ENCODE results near the gene TTLL11. TPM values are rescaled to one million over a fixed set of nuclear protein-coding genes. Genes with fewer than 3 reads are reported as not detected.
A peak's percentile ranks its signal among the peaks of the same experiment; 100 is the strongest.
"Not testable (repeated sequence)": the region's sequence is repeated elsewhere in the genome, so short reads cannot be mapped to it uniquely, and the experiment has no call there.

Gene TTLL11
- total RNA-seq, 1 donor from 2014 or later, result 10.9 TPM

DNA sequence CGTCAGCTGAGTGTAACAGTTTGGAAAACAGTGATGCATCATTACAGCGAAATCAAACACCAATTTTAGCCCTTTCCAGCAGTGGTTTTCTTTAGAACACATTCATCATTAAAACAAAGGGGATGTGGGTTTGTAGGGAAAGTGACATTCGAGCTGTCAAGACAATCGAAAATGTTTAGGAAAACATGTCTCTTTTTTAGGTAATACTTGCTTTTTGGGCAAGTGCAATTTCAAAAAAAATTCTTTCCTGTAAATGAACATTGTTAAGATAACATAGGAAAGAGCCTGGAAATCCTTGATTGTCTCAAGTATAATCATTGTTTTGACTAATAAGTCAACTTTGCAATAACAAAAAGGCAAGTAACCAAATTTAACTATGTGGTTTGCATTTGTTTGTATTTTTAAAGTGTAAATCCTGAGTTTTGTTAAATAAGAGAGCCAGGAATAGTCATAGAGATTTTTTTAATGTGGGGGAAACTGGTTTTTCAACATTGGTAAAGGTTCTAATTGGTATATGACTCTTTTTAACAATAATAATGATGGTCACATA is 182.5 kb downstream of the TTLL11 start:
- DNase-seq (ENCODE audit: low spot score), result no peak

DNA sequence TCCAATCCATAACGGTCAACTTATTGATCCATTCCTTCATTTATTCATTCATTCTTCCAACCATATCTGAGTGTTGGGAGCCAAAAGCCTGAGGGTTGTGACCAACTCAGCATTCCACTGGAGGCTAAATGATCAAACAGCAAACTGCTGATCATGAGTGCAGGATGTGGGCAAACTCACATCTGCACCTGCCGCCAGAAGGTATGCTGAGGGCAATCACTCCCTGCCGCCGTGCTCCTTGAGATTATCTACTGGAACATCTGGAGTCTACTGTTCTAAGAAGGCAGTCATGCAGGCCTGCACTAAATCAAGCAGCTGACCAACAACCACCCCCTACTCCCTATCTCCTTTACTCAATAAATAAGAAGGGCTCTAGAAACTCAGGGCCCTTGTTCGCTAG is 184.0 kb downstream of the TTLL11 start:
- no peak for DNase-seq (ENCODE audit: low spot score)

DNA sequence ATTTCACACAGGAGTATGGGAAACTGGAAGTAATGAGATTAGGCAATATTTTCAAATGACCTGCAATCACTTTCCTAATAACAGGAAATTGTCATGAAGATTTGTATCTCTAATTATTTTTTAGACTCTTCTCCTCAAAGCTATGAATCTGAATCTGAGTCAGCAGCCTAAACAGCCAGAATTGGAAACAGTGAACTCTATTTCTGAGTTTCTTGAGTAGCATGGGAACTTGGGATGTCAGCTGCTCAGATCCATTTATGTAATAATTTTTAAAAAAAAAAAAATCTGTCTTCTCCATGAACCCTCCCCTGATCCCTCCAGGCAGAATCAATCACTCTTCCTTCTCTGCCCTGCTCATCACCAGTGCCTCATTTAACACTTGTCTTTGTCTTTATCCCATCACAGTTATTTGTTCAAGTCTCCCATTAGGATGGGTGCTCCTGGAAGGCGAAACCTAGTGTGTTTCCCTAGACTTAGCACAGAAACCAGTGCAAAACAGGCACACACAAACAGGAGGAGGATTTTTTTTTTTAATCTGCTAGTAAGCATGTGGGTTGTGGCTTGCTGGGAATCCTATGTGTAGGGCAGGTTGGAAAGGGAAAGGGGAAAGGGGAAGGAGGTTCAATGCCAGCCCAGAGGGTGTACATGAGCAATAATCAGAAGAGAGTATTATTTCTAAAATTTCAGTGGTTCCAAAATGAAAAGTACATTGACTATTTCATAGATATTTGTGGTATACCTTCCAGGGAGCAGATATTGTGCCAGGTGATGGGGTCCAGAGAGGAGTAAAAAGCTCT is 186.8 kb downstream of the TTLL11 start:
- no peak for DNase-seq (ENCODE audit: low spot score)

GRCh38 chr9:121902461-121903135 is 190.5 kb downstream of the TTLL11 start:
- no peak for DNase-seq (ENCODE audit: low spot score)

DNA sequence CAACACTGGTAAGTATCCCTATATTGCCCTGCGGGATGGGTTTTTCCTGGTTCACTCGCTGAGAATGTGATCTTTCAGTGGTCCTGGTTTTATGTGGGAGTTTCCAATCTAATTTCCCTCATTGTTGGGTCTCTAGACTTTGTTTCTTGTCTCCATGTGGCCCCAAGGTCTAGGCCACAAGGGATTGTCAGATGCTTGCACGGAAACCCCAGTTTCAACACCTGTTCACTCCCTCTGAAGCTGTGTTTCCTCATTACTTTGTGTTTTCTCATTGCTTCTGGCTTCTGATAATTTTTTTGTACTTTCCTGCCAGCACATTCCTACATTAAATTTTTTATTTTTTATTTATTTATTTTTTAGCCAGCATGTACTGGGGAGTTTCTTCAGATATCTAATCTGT is 191.5 kb downstream of the TTLL11 start:
- no peak for DNase-seq (ENCODE audit: low spot score)

DNA sequence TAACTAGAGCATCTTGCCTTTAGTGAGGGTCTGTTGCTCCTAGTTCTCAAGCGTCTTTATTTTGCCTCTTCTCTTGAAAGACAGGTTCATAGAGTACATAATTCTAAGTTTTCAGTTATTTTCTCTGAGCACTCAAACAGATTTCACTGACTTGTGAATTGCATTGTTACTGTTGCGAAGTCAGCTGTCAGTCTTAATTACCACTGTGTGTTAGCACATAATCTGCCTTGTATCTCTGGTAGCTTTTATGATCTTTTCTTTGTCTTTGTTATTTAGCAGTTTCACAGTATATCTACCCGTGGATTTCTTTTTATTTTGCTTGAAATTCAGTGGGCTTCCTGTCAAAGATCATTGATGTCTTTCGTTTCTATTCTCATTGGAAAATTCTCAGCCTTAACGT is 192.9 kb downstream of the TTLL11 start:
- no peak for DNase-seq (ENCODE audit: low spot score)

GRCh38 chr9:121898856-121899255 is 194.3 kb downstream of the TTLL11 start:
- no peak for DNase-seq (ENCODE audit: low spot score)

DNA sequence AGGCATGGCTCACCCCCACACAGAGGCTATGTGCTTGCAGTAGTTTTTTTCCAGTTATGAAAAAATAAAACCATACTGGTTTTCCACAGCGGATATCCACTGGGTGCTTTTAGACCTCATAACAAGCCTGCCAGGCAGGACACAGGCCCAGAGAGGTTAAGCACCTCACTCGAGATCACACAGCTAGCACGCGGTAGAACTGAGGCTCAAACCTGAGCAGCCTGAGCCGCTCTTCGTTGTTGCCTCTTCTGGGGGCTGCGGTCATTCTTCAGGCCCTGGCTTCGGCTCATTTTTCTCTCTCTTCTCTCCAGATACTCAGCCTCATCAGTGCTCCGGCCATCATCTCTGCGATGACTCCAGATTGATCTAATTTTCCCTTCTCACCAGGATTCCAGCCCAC is 196.0 kb downstream of the TTLL11 start:
- no peak for DNase-seq (ENCODE audit: low spot score)

DNA sequence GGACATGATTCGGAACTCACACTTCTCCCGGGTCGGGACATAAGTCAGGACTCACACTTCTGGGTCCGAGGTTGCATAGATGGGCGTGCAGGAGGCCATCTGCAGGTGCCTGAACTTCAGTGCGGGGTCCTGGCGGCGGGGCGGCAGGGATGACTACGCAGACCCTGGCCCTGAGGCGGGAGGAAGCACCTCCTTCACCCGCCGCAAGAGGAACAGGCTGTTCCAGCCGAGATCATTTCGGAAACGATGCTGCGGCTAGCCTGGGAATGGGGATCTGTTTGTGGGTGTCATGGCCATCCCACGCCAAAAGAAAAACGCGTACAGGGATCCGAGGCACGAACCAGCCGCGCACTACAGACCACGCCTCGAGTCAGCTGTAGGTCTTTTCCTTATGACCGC is 196.6 kb downstream of the TTLL11 start:
- DNase-seq (ENCODE audit: low spot score), result no peak

DNA sequence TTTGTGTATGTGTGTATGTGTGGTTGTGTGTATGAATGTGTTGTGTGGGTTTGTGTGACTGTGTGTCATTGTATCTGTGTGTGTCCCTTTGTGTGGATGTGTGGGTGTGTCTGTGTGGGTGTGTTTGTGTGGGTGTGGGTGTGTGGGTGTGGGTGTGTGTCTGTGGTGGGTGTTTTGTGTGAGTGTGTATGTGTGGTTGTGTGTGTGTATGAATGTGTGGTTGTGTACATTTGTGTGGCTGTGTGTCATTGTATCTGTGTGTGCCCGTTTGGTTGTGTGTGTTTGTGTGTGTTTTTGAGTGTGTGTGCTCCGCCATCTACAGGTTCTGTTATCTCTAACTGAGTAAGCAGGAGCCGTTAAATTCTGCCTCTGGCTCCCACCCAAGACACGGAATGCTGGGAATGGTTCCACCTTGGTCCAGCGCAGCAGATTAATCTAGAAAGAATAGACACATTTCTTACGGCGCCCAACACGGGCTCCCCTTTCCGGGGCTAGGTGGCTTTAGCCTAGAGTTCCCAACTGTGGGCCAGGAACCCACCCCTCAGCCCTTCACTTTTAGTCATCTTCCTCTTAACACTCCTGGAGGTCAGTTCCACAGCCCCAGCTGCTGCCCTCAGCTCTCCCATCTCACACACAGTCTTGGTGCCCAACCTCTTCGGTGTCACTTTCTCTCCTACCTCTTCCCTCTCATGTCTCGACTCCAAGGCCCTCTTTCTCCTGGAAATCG is 197.1 kb downstream of the TTLL11 start:
- peak; percentile 55 for DNase-seq (ENCODE audit: low spot score)

GRCh38 chr9:121895358-121895757 is 197.8 kb downstream of the TTLL11 start:
- DNase-seq (ENCODE audit: low spot score), result no peak

DNA sequence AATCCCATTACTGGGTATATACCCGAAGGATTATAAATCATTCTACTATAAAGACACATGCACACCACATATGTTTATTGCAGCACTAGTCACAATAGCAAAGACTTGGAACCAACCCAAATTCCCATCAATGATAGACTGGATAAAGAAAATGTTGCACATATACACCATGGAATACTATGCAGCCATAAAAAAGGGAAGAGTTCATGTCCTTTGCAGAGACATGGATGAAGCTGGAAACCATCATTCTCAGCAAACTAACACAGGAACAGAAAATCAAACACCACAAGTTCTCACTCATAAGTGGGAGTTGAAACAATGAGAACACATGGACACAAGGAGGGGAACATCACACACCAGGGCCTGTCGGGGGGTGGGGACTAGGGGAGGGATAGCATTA is 198.7 kb downstream of the TTLL11 start:
- not testable (repeated sequence) for DNase-seq (ENCODE audit: low spot score)

DNA sequence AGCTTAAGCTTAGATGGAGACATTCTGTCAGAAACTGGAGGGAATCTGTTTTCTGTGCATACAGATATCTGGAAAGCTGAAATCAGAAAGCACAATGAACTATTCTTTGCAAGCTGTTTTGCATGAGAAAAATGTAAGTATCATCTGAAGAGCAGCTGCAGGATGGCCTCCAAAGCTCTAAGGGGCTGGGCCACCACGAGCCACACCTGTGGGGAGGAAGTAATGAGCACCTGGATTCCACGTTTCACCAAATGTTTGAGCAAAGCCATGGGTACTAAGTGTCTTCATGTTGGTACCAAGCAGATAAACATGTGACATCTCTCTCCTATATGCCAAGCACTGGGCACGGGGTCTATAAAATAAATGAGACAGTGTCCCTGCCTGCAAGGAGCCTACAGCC is 199.3 kb downstream of the TTLL11 start:
- DNase-seq (ENCODE audit: low spot score), result no peak

DNA sequence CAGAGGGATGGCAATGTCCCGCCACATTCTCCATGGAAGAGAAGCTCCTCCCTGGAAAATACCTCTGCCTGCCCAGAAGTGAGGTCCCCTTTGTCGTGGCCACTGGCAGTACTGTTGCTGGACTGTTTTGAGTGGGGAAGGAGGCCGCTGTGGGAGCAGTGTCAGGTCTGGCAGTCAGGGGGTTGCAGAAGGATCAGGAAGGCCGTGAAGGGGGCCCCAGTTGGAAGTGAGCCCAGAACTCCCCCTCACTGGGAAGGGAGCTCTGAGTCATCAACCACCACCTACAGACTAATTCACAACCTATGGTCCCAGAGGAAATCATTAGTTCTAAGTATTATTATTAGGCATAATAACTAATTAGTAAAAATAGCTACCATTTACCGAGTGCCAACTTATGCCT is 200.4 kb downstream of the TTLL11 start:
- DNase-seq (ENCODE audit: low spot score), result no peak

DNA sequence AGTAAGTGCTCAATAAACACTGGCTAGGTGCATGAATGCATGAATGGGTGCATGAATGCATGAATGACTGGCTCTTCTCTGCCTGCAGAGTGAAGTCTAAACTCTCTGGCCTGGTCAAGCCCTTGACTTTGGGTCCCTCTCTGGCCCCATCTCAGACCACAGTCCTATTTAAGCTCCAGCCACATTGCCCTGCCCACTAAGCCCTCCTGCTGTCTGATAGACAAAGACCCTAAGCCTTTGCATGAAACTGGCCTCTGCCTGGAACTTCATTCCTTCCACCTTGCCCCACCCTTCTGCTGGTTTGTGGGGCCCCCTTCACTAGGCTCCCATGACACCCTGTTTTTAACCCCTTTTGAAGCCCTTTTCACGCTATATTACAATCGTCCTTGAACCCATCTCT is 202.4 kb downstream of the TTLL11 start:
- no peak for DNase-seq (ENCODE audit: low spot score)

GRCh38 chr9:121889990-121890563 is 203.0 kb downstream of the TTLL11 start:
- DNase-seq (ENCODE audit: low spot score), result no peak

DNA sequence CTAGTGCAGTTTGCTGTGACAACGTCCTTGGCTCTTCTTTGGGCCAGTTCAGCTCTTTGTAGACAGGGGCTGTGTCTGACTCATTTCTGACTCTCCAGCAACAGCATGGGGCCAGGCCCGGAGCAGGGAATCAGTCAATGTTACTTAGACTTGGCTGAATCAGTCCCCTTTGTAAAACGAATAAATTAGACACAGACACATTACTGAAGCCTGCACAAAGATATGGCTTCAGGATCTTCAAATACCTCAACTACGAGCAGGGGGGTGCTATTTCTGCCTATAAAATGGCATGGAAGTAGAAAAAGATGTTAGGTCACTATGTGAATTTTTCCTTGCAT is 204.7 kb downstream of the TTLL11 start:
- DNase-seq (ENCODE audit: low spot score), result no peak

- DNase-seq (ENCODE audit: low spot score), result no peak
These were observed 205.3 kb downstream of the TTLL11 start for GRCh38 chr9:121887553-121888437.

DNA sequence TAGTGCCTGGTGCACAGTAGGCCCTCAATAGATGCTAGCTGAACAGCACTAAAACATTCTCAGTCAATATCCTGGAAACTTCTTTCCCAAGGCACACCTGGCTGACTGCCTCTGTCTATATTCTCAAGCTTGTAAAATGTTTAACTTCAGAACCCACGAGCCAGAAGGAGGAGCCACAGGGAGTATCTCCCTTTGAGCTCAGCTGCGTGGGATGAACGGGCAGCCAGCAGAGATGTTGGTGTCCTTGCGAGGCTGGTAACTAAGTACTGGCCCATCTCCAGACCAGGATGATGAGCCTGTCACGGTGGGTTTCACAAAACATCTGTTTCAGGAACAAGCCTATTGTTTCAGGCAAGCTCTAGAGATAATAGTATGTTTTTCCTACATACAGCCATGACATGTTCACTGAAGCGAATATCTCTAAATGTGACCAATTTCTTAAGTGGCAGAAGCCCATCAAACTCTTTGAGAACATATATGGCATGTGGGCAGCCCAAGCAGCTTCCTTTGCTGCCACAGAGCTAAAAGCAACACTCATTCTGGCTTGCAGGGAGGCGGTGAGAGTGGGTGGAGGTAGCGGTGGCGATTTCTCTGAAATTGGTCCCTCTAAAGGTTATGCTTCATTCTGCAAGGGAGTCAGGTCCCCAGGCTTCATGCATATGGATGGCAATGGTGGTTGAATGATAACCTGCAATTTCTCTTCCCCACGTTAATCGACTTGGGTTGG is 206.2 kb downstream of the TTLL11 start:
- DNase-seq (ENCODE audit: low spot score), result no peak

- DNase-seq (ENCODE audit: low spot score), result no peak
These were observed 207.7 kb downstream of the TTLL11 start for GRCh38 chr9:121885345-121885901.
